DOHH2 (cell line): ENCODE results near the gene CPA3.

ENCODE experiments used
- CTCF ChIP-seq: fragments of 200-600 bp; sonication (generic); IDR thresholded peaks from one replicate; pipeline ENCODE4 v1.5.1; 2014; ENCODE audit warnings: antibody characterized with exemption, mild to moderate bottlenecking, low read depth, low read length; ENCODE audit not compliant: poor library complexity, severe bottlenecking
- EZH2phosphoT487 ChIP-seq: fragments of 200-600 bp; sonication (generic); IDR thresholded peaks from 2 replicates; pipeline ENCODE4 v1.6.1; 2017; ENCODE audit warnings: borderline replicate concordance, mild to moderate bottlenecking, antibody characterized with exemption, low read length, moderate library complexity, mixed read lengths

GRCh38 chr3:148827585-148827984 is 37.5 kb upstream of the CPA3 start, which contains the start of gene CPB1:
- TF ChIP-seq CTCF (no peak), EZH2phosphoT487 (no peak)
